GM21529 (cell line): ENCODE results near the gene OVCH1.
A peak's percentile ranks its signal among the peaks of the same experiment; 100 is the strongest.
"Not testable (repeated sequence)": the region's sequence is repeated elsewhere in the genome, so short reads cannot be mapped to it uniquely, and the experiment has no call there.

Experiments used
- ATAC-seq: cut with Tn5 transposase; IDR thresholded peaks from one replicate; pipeline ENCODE4 v1.9.1; 2021; ENCODE audit not compliant: unreplicated experiment

OVCH1 gene

DNA sequence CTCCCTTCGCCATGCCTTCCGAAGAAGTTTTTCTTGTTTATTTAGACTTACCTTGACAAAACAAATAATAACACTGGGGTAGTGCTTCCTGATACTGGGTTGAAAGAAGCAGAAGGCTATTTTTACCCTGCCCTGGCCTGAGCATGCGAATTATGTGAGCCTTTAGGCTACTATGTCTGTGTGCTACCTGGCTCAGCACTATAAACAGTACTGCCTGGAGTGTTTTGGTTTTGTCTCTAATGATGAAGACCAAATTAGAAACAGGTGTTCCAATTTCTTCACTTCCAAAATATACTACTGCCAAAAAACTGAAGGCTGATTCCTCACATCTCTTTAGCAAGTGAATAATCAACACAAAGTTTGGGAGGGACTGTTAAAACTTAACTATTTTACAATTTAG is 7.6 kb upstream of the OVCH1 start:
- no peak for ATAC-seq

DNA sequence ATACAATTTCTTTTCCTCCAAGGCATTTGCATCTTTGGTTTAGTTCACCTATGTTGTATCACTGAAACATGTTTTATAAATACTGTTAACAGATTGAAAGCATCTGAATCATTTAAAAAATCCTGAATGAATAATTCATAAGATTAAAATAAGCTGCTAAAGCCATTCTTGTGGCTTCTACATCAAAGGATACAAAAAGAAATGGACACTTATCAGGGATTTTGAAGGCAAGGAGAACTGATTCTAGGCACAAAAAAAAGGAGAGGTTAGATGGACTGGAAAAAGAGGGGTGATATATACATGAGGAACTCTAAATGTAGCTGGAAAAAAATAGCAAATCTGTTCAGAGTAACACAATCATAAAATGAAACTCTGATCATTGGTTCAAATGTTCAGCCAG is 5.8 kb upstream of the OVCH1 start:
- ATAC-seq: no peak

- no peak for ATAC-seq
These were observed 1.7 kb upstream of the OVCH1 start for GRCh38 chr12:29499235-29499634.

- no peak for ATAC-seq
These were observed 4.6 kb downstream of the OVCH1 start for GRCh38 chr12:29492891-29493290.

- no peak for ATAC-seq
These were observed 10.5 kb downstream of the OVCH1 start for GRCh38 chr12:29486972-29487371.

- ATAC-seq: no peak
These were observed 34.3 kb downstream of the OVCH1 start for GRCh38 chr12:29463198-29463597.

DNA sequence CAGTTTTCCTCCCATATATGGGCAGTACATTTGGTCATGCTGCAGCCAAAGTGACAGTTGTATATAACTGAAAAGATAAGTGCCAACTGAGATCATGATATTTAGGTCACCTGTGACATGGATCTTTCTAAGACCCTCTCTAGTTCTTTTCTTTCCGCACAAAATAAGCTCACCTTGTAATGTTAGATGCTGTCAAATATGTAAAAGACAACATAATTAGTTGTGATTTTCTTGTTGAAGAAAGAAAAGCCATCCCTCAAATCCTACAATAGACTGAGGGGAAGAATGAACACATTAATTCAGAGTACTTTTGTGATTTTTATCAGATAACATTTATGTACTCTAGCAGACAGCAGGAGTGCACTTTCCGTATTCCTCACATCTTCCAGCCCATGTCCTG is 37.4 kb downstream of the OVCH1 start:
- ATAC-seq: no peak

GRCh38 chr12:29455087-29455486 is 42.4 kb downstream of the OVCH1 start:
- no peak for ATAC-seq

DNA sequence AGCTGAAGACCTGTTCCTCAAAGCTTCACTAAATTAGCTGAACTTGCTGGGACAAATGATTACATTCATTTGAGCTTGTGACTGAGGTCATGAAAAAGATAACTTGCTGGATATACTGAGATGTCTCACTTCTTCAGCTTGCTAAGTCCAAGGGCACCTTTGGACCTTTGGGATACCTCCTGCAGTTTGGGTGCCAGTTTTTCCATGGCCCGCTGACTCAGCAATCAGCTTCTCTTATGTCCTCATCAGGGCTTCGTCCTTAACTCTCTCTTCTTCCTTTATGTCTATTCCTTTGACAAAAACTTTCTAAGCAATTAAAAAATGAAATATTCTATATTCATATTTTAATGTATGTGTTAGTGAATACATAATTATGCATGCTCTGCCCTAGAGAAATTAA is 45.6 kb downstream of the OVCH1 start:
- ATAC-seq: no peak

DNA sequence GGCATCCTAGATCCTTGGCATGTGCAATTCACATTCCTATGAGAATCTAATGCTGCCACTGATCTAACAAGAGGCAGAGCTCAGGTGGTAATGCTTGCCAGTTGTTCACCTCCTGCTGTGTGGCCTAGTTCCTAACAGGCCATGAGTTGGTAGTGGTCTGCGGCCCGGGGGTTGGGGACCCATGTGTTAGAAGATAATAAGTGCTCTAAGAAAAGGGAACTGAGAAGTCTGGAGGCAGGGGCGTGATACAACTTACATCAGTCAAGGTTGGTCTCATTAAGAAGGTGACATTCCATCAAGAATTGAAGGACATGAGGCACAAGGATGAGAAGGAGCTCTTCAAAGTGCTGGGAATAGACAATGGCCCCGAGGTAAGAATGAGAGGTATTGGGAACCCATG is 49.3 kb downstream of the OVCH1 start:
- ATAC-seq: no peak

GRCh38 chr12:29447285-29447975 is 50.1 kb downstream of the OVCH1 start:
- no peak for ATAC-seq

DNA sequence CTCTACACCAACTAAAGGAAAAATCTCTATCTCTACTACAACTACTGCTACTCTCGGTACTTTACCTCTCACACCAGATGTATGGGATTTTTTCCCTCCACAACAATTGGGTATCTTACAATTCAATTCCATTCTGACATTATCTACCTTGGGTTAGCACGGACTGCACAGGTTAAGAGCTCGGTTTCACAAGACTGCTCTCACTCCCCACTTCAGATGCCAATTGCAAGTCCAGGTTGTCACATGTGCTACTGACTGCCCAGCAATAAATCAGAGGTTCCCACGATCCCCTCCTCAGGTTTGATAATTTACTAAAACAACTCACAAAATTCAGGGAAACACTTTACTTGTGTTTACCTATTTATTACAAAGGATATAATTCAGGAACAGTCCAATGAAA is 58.0 kb downstream of the OVCH1 start:
- ATAC-seq: no peak

GRCh38 chr12:29438752-29439408 is 58.6 kb downstream of the OVCH1 start:
- ATAC-seq: no peak

DNA sequence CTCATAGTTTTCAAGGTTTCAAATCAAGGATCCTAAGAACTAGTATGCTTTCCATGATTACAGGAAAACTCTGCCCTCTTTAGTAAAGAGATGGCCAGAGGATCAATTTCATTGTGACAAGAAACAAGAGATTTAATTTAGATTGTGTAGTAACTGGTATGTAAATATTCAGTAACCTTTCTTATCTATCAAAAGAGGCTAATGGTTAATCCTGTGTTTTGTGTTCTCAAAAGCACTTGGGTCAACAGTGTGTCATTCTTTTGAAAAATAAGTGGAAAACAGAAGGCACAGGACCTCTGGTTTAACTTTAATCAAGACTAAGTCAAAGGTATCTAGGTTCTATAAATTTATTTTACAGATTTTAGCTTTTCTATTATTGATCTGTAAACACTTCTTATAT is 59.9 kb downstream of the OVCH1 start:
- no peak for ATAC-seq

DNA sequence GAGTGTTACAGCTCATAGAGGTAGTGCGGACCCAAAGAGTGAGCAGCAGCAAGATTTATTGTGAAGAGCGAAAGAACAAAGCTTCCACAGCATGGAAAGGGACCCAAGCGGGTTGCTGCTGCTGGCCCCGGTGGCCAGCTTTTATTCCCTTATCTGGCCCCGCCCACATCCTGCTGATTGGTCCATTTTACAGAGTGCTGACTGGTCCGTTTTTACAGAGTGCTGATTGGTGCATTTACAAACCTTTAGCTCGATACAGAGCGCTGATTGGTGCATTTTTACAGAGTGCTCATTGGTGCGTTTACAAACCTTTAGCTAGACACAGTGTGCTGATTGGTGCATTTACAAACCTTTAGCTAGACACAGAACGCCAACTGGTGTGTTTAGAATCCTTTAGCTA is 60.7 kb downstream of the OVCH1 start:
- ATAC-seq: not testable (repeated sequence)

DNA sequence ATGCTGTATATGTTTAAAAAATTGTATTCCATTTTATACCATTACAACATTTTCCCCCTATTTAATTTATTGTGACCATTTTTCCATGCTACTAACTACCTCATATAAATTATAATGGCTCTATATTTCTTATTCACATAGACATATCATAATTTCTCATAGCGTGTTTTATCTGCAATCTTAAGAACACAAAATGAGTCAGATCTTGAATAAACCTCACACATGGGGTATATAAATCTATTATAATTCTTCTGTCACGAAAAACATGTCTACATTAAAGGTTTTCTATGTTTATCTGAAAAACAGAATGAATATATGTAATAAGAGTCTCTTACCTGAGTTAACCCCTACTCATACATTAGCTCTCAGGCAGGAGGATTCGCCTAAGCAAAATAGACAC is 66.0 kb downstream of the OVCH1 start:
- no peak for ATAC-seq

DNA sequence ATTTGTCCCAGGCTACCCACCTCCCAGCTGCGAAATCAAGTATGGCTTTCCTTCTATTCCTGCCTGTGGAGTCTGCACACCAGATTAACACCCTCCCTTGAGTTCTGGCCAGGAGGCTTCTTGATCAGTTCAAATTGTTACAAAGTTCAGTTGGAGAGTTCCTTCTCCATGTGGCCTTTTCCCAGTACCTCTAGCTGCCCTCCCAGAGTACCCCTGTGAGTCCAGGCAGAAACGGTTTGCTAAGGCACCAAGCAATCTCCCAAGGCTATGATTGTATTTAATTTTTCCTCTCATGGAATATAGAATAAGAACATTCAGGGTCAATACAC is 66.8 kb downstream of the OVCH1 start:
- ATAC-seq: no peak

- no peak for ATAC-seq
These were observed 67.3 kb downstream of the OVCH1 start for GRCh38 chr12:29429999-29430715.

DNA sequence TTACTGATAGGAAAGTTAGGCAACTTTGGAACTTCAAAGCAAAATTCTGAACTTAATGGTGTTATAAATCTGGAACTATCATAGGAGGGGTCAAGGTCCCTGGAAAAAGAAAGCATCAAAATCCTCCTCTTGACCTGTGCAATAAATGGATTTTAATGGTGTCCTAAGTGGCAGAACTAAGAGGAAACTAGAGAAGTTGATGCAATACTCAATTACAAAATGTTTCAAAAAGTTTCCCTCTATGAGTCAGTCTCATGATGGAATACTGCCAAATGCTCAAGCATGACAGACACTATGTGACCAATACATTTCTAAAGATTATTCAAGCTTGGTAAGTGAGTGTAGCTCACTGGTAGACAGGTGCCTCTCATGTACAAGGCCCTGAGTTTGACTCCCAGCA is 68.9 kb downstream of the OVCH1 start:
- peak; percentile 57 for ATAC-seq

DNA sequence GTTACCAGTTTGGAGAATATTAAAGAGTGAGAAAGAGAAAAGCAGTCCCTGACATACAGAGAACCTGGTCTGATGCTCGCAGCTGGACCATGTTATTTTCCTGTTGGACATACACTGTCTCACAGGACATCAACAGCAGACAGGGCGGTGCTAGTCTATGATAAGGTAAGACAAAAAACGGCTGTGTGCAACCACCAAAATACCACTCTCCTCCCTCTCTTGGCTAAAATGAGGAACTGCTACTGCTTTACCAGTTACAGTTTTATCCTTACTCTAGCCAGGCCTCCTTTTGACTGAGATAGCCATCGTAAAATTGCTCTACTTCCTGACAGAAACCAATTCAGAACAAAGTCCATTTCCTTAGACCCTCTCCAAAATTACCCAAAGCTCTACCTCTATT is 69.5 kb downstream of the OVCH1 start:
- peak; percentile 98 for ATAC-seq

DNA sequence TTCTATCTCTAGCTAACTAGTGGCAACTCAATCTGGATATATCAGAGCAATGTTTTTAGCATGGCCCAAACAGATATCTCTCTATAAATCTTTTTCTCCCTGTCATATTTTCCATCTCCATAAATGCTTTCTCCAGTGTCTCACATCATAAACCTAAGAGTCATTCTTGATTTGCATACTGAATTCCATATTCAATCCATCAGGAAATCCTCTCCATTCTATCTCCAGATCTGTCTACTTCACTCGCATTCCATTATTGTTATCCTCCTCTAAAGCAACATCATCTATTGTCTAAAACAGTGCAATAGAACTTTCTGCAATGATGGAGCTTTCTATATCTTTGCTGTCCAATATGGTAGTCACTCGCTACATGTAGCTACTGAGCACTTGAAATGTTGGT is 71.0 kb downstream of the OVCH1 start:
- no peak for ATAC-seq

DNA sequence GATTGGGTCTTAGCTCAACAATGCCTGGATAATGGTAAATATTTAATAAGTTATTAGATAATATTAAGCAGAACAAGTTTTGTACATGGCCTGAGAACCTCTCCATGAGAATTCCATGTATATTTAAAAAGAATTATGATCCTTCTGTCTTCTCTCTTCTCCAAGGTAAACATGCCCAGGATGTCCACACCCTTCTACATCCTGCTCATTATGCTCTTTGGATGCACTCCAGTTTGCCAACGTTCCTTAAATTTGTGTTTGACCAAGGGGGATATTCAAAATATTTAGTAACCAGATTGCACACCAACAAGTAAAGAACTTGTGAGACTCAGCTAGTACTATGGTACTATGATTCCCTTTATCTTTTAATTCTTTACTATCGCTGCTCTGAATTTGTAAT is 71.8 kb downstream of the OVCH1 start:
- no peak for ATAC-seq
